Activated CD4-positive, alpha-beta T cell treated with anti-CD3 and anti-CD28 coated beads, Interleukin-2, amount 50 U/mL, for 4 hours (primary cell): ENCODE measurements around the gene DHH.
A peak's percentile ranks its signal among the peaks of the same experiment; 100 is the strongest.

Experiments
- DNase-seq, 2 experiments: peaks; one replicate each; pipeline ENCODE4 v3.0.0-alpha.2; 2020

The DHH gene

DNA sequence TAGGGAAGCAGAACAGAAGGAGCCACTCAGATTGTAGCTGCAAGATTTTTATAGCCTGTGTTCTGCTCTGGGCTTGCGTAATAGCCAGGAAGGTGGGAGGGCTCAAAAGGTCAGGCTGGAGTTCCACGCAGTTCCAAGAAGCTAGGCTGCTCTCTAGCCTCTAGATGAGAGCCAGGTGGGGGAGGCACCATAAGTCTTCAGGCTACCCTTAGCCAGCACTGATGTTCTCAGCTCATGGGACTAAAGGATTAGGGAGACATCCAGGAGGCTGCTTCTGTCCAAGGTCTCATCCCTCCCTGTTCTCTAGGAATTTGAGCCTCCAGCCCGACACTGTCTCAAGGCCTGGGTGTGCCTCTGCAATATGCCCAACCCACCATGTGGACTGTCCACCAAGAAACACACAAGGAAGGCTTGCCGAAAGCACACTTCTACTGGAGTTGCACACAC lies 14.4 kb upstream of the DHH start:
- DNase-seq, result no peak

- DNase-seq, result no peak
These were observed 11.0 kb upstream of the DHH start for GRCh38 chr12:49105504-49106084.

- DNase-seq, result no peak
These were observed 10.2 kb upstream of the DHH start for GRCh38 chr12:49104822-49105221.

DNA sequence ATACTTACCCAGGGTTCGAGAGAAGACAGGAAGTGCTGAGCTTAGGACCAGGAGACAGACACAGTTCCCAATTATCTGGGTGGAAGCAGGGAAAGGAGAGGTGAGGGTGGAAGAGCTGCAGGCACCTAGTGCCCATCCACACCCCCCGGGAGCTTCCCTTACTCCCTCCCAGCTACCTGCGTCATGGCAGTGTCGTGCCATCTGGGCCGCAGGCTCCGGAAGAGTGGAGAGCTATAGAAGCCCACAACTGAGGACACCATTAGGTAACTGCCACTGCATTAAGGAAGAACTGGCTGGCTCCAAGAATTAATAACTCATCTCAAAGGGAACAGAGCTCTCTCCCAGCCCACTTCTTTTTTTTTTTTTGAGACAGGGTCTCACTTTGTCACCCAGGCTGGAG lies 5.8 kb upstream of the DHH start:
- no peak for DNase-seq

- DNase-seq, result no peak
These were observed 4.1 kb upstream of the DHH start for GRCh38 chr12:49098703-49099102.

DNA sequence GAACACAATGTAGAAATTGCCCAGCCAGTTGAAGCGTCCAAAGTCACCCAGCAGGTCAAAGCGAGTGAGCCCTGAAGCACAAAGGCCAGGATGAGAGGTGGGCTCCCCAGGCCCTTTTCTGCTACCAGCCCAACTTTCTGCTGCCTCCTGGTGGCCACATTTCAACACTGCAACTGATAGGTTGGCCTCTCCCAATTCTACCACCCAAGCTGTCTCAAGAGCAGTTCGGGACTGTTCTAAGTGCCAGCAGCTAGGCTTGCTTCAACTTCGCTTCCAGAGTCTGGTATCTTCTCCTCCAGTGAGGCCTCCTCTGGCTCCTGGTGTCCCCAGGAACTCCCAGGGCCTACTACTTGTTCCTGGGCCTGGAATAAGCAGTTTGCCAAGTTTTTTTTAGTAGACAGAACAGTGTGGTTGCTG lies 3.4 kb upstream of the DHH start:
- peak; percentile 62 to 64 for DNase-seq

DNA sequence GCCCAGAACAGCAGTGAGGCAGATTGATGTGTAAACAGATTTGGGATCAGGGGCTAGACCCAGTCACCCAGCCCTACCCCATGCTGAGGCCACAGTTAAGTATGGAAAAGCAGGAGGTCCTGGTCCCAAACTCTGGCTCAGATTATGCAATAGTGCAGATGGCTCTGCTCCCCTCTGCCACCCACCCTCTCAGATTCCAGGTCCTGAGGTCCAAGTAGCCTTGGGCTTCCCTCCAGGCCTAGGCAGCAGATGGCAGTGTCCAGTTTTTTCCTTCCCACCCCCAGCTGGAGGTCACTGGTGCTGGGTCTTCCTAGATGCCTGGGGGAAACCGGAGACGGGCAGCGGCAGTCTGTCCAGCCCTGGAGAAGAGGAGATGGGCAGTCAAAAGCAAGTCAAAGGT lies 2.8 kb upstream of the DHH start:
- DNase-seq, result no peak

GRCh38 chr12:49094975-49095365 lies 369 bp upstream of the DHH start:
- no peak for DNase-seq

DNA sequence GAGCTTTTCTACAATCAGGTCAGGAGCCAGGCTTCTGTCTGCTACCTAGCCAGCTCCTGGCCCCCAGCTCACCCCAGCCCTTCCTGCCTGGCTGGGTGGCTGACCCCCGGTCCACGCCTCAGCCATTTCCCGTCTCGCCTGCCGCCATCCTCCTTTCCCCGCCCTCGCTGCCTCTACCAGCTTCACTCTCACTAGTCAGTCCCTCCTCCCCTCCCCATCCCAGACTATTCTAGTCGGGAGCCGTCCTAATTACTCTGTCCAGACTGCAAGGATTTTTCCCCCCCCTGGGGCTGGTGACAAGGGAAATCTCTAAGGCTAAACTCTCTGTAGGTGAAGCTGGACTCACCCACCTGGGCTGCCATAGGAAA lies 825 bp downstream of the DHH start:
- no peak for DNase-seq

DNA sequence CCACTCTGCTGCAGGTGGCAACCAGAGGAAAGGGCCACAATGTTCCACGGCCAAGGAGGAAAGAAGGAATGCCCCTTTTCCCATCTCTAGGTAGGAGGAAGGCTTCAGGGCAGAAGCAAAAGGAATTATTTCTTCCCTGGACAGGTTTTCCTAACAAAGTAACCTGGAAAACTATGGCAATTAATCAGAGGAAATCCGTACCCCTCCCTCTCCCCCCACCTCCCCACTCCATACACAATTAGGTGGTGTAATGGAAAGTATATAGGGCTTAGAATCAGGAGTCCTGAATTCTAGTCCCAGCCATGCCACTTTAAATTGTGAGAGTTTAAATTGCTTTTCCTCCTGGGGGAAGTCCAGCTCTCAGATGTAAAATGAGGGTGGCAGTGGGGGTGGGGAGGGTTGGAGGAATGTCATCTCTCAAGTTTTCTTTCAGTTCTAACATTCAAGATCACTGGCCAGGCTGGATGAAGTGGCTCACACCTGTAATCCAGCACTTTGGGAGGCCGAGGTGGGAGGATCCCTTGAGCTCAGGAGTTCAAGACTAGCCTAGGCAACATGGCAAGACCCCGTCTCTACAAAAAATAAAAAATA lies 1.7 kb downstream of the DHH start:
- DNase-seq, result no peak

DNA sequence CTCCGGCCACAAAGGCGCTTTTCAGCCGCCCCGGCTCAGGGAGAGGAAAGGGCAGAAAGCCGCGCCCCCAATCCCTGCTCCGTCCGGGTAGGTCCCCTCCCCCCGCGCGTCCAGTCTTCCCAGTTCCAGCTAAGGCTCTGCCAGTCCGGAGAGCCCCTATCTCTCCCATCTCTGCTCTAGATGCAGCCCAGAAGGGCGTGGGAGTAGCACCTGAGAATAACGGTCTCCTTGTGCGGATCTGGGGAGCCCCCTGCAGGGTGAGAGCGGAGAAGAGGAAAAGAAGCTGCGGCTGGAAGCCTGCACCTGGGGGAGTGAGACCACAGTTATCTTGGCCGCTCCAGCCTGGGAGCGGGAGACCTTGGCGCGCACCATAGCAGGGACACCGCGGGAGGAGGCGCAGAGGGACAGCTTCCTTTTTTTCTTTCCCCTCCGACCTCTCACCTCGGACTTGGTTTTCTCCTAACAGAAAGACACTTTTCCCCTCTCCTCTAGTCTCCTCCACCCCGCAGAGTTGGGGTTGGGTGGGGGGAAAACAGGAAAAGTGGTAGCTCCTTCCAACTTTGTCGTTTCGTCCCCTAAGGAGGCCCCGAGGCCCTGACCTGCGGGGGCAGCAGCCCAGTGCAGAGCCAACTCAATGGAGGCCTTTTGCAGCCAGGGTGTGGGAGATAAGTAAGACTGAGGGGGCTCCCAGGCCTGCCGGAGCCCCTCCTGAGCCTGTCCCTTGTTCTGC lies 2.4 kb downstream of the DHH start:
- DNase-seq, result peak; percentile 61 to 64

GRCh38 chr12:49091836-49092085 lies 2.8 kb downstream of the DHH start:
- no peak for DNase-seq

- DNase-seq, result no peak
These were observed 3.4 kb downstream of the DHH start for GRCh38 chr12:49091056-49091835.

DNA sequence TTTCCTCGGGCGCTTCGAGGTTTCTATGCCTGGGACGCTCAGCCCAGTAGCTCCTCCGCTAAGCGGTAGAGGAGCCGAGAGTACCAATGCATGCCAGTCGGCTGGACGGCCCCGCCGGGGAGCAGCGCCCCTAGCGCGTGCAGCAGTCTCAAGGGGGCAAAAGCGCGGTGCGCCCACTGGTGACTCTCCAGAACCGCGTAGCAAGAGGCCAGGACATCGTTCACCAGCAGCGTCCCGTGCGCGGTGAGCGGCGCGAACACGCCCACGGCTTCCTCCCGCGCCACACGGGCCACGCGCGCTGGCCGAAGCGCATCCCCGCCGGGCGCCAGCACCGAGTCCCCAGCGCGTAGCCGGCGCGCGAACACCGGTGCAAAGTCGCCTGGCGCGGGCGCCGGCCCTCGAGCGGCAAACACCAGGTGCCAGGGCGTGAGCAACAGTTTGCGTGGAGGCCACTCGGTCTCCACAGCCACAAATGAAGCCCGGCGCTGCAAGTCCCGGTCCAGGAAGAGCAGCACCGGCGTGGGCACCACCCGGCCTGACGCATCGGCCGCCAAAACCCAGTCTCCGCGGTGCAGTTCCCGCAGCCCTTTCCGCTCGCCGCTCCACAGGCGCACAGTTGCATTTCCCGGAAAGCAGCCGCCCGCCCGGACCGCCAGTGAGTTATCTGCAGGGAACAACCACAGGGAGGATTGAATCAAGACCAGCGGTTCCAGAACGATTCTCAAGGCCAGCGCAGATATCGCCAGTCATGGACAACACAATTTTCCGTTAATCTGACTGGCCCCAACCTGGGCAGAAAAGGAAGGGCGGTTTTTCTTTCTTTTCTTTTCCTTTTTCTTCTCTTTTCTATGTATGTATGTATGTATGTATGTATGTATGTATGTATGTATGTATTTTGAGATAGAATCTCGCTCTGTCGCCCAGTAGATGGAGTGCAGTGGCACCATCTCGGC lies 4.5 kb downstream of the DHH start:
- DNase-seq, result no peak

- DNase-seq, result no peak
These were observed 5.7 kb downstream of the DHH start for GRCh38 chr12:49088932-49089330.

- peak; percentile 48 to 58 for DNase-seq
These were observed 6.3 kb downstream of the DHH start for GRCh38 chr12:49088150-49088931.

DNA sequence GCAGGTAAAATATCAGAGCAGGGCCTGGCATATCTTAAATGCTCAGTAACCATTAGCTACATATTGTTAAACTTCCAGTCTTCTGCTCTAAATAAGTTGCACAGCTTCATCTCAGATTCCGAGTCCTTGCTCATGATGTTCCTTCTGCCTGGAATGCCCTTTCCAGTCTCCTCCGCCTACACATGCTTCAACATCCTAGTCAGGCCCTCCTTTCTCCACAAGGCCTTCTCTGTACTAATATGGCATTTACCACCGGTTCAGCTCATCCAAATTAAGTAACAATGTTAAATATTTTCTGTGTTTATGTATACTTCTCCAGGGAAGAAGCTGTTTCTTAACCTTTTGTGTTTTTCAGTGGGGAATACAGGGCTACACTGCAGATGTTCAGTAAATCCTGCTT lies 8.5 kb downstream of the DHH start:
- no peak for DNase-seq

DNA sequence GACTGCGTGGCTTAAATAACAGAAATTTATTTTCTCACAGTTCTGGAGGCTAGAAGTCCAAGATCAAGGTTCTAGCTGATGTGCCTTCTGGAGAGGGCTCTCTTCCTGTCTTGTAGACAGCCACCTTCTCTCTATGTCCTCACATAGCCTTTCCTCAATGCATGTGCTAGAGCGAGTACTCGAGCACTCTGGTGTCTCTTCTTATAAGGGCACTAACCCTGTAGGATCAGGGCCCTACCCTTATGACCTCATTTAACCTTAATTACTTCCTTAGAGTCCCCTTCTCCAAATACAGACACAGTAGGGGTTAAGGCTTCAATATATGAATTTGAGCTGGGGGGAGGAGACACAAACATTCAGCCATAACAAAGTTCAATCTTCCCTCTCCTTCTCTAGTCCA lies 10.2 kb downstream of the DHH start:
- no peak for DNase-seq

- no peak for DNase-seq
These were observed 14.8 kb downstream of the DHH start for GRCh38 chr12:49079793-49080192.

DNA sequence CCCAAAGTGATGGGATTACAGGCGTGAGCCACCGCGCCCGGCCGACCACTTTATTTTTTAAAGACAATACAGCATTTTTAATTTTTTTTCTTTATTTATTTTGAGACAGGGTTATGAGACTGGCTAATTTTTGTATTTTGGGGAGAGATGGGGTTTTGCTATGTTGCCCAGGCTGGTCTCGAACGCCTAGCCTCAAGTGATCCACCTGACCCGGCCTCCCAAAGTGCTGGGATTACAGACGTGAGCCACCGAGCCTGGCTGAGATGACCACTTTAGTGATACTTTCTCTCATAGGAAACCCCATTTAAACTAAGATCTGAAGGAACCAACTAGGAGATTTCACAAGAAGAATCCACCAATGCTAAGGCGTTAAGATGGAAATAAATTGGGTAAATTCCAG lies 23.6 kb downstream of the DHH start:
- no peak for DNase-seq

DNA sequence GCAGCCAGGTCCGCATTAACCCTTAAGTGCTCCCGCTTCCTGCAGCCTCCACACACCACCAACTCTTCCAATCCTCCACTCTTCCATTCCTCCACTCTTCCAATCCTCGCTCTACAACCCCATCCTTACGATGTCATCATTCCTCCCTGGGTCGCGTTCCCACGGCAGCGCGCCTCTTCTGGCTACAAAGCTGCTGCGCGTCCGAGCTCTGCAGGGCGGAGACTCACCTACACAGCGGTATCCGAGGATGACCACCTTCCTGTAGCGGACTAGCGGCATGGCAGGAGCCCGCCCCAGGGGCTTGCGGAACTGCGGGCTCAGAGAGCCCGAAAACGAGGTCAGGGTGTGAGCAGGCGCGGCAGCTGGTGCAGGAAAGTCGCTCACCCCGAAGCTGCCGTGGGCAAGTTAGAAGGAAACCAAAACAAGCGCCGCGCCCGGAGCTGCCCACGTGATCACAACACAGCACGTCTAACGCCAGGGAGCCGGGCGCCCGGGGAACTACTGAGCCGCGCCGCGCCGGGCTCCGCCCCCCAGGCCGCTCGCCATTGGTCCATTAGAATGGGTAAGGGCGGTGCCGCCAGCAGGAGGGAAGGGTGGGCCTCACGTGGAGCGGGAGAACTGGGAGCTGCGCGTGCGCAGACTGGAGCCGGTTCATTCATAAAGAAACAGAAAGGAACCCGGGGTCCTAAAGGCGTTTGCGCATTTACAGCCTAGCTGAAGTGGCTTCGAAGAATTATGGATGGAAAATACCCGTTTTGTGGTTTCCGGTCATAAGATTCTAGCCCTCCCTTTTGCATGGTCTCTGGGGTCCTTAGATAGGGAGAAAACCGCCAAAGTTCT lies 24.9 kb downstream of the DHH start, which contains the start of gene RHEBL1:
TSS of gene RHEBL1 (minus strand) at position 473 of the 840 bp plus-strand sequence. CDS start at position 279, 194 bp downstream.
- peak; percentile 97 to 98 for DNase-seq
